ENCODE measurements around the gene CLBA1.
A peak's percentile ranks its signal among the peaks of the same experiment; 100 is the strongest.

Gene CLBA1

DNA sequence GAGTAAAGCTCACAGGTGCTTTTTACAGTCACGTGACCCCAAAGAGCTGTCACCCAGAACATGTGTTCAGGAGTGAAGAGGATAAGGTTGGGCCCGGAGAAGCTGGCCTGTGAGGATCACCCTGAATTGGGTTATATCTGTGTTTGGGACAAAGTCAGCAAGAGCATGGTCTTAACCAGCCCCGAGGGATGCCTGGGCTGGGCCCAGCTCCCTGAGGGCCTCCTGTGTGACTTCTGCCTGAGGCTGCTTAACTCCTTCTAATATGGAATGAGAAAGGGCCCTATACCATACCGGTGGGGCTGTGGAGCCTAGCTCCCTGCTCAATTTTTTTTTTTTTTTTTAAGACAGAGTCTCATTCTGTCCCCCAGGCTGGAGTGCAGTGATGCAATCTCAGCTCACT lies 32.8 kb downstream of the CLBA1 start:
- Histone ChIP-seq H3K9me3 (ENCODE audit: insufficient read depth, low read length) (no peaks in the 10 kb centered on the region), H3K4me3 (ENCODE audit: insufficient read length, low read depth) (no peak overlapping the region), H3K4me1 (ENCODE audit: insufficient read depth, insufficient read length) (peaks cover 6% of the 10 kb centered on the region), H3K36me3 (ENCODE audit: insufficient read depth, insufficient read length, low read length) (peaks cover 32% of the 10 kb centered on the region), H3K9ac (ENCODE audit: insufficient read length, low read depth) (no peak overlapping the region), H3K27me3 (ENCODE audit: insufficient read depth, insufficient read length) (no peaks in the 10 kb centered on the region)
- DNase-seq (ENCODE audit: low read depth, low spot score) = no peak
- TF ChIP-seq ZNF274 (IDR thresholded peaks at IDR 0.05; ENCODE audit: low read depth, low read length) (no peak), SUZ12 (IDR thresholded peaks at IDR 0.05; ENCODE audit: extremely low read depth, insufficient read depth, insufficient read length) (no peak), YY1 (IDR thresholded peaks at IDR 0.05; ENCODE audit: insufficient read depth, insufficient read length) (no peak)

DNA sequence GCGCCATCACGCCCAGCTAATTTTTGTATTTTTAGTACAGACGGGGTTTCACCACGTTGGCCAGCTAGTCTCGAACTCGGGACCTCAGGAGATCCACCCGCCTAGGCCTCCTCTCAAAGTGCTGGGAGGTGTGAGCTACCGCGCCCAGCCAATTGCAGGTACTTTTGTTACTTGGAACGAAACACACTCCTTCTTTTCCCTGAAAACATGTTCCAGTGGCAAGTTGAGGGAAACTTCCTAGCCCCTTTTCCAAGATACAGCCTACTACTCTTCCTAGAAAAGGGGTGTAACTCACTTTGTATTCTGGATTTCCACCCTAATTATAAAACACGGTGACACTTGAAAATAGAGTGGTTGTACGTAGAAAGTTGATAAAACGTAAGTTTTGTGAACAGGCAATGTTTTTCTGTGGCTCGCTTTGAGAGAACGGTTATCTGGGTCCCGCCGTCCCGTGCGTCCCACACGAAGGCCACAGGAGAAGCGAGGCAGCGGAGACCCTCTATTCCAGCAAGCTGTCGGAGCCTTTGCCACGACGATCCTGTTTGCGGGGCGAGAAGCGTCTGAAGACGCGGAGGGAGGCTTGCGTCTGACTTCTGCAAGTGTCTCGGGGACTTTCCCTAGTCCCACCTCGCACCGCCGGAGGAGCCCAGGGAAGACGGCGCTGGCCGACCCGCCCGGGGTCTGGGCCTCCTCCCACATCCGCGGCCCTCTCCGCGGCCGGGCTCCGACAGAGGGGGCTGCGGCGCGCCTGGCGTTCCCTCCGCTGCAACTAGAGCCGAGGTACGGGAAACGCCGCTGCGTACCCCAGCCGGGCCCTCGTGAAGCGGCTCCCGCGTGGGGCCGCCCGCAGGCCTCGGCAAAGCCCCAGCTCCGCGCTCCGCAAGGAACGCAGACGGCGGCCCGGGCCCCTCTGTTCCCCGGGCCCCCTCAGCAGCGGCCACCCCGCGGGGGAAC lies 34.5 kb downstream of the CLBA1 start:
- H3K9me3 ChIP-seq (ENCODE audit: insufficient read depth, low read length) = no peaks in the 10 kb centered on the region
- no peaks in the 10 kb centered on the region for H3K27me3 ChIP-seq (ENCODE audit: insufficient read depth, insufficient read length)
- no peak for TF ChIP-seq ZNF274 (IDR thresholded peaks at IDR 0.05; ENCODE audit: low read depth, low read length)
- TF ChIP-seq YY1 (IDR thresholded peaks at IDR 0.05; ENCODE audit: insufficient read depth, insufficient read length) = no peak
- no peak for TF ChIP-seq SUZ12 (IDR thresholded peaks at IDR 0.05; ENCODE audit: extremely low read depth, insufficient read depth, insufficient read length)
- peaks cover 30% of the 10 kb centered on the region for H3K36me3 ChIP-seq (ENCODE audit: insufficient read depth, insufficient read length, low read length)
- H3K4me3 ChIP-seq (ENCODE audit: insufficient read length, low read depth) = peak overlapping the region; percentile 80
- no peak for DNase-seq (ENCODE audit: low read depth, low spot score)
- peak overlapping the region; percentile 94 for H3K9ac ChIP-seq (ENCODE audit: insufficient read length, low read depth)
- peaks cover 6% of the 10 kb centered on the region for H3K4me1 ChIP-seq (ENCODE audit: insufficient read depth, insufficient read length)

- Histone ChIP-seq H3K4me1 (ENCODE audit: insufficient read depth, insufficient read length) (peaks cover 3% of the 10 kb centered on the region), H3K9ac (ENCODE audit: insufficient read length, low read depth) (peak within 1 kb of the TSS; percentile 94)
- no peak for TF ChIP-seq ZNF274 (IDR thresholded peaks at IDR 0.05; ENCODE audit: low read depth, low read length)
- no peak for TF ChIP-seq SUZ12 (IDR thresholded peaks at IDR 0.05; ENCODE audit: extremely low read depth, insufficient read depth, insufficient read length)
- TF ChIP-seq YY1 (IDR thresholded peaks at IDR 0.05; ENCODE audit: insufficient read depth, insufficient read length) = no peak
Observed at GRCh38 chr14:105020815-105021655, 35.4 kb downstream of the CLBA1 start, which contains the start of gene CDCA4. CDCA4 (minus strand) TSS chr14:105021083; CDS start chr14:105011929, 9,154 bp downstream.

GRCh38 chr14:105021656-105022275 lies 36.2 kb downstream of the CLBA1 start:
- H3K27me3 ChIP-seq (ENCODE audit: insufficient read depth, insufficient read length) = no peaks in the 10 kb centered on the region
- H3K9me3 ChIP-seq (ENCODE audit: insufficient read depth, low read length) = no peaks in the 10 kb centered on the region
- peak; percentile 36 for DNase-seq (ENCODE audit: low read depth, low spot score)
- H3K36me3 ChIP-seq (ENCODE audit: insufficient read depth, insufficient read length, low read length) = peaks cover 21% of the 10 kb centered on the region
- peak overlapping the region; percentile 94 for H3K9ac ChIP-seq (ENCODE audit: insufficient read length, low read depth)
- TF ChIP-seq ZNF274 (IDR thresholded peaks at IDR 0.05; ENCODE audit: low read depth, low read length) (no peak), SUZ12 (IDR thresholded peaks at IDR 0.05; ENCODE audit: extremely low read depth, insufficient read depth, insufficient read length) (no peak), YY1 (IDR thresholded peaks at IDR 0.05; ENCODE audit: insufficient read depth, insufficient read length) (no peak)
- H3K4me1 ChIP-seq (ENCODE audit: insufficient read depth, insufficient read length) = peaks cover 2% of the 10 kb centered on the region
- peak overlapping the region; percentile 65 for H3K4me3 ChIP-seq (ENCODE audit: insufficient read length, low read depth)

More at GRCh38 chr14:105020815-105021655, 35.4 kb downstream of the CLBA1 start, which contains the start of gene CDCA4:
- Histone ChIP-seq H3K4me3 (ENCODE audit: insufficient read length, low read depth) (peak within 1 kb of the TSS; percentile 80), H3K9me3 (ENCODE audit: insufficient read depth, low read length) (no peaks in the 10 kb centered on the region), H3K36me3 (ENCODE audit: insufficient read depth, insufficient read length, low read length) (peaks cover 28% of the 10 kb centered on the region), H3K27me3 (ENCODE audit: insufficient read depth, insufficient read length) (no peaks in the 10 kb centered on the region)
- peak; percentile 85 for DNase-seq (ENCODE audit: low read depth, low spot score)

GRCh38 chr14:105022276-105022670 lies 36.7 kb downstream of the CLBA1 start:
- TF ChIP-seq ZNF274 (IDR thresholded peaks at IDR 0.05; ENCODE audit: low read depth, low read length) (no peak), YY1 (IDR thresholded peaks at IDR 0.05; ENCODE audit: insufficient read depth, insufficient read length) (no peak), SUZ12 (IDR thresholded peaks at IDR 0.05; ENCODE audit: extremely low read depth, insufficient read depth, insufficient read length) (no peak)
- Histone ChIP-seq H3K4me1 (ENCODE audit: insufficient read depth, insufficient read length) (peaks cover 2% of the 10 kb centered on the region), H3K9ac (ENCODE audit: insufficient read length, low read depth) (peak overlapping the region; percentile 8), H3K27me3 (ENCODE audit: insufficient read depth, insufficient read length) (no peaks in the 10 kb centered on the region), H3K9me3 (ENCODE audit: insufficient read depth, low read length) (no peaks in the 10 kb centered on the region), H3K36me3 (ENCODE audit: insufficient read depth, insufficient read length, low read length) (peaks cover 21% of the 10 kb centered on the region), H3K4me3 (ENCODE audit: insufficient read length, low read depth) (peak overlapping the region; percentile 65)
- no peak for DNase-seq (ENCODE audit: low read depth, low spot score)

GRCh38 chr14:105023144-105023543 lies 37.6 kb downstream of the CLBA1 start:
- no peaks in the 10 kb centered on the region for H3K27me3 ChIP-seq (ENCODE audit: insufficient read depth, insufficient read length)
- no peaks in the 10 kb centered on the region for H3K9me3 ChIP-seq (ENCODE audit: insufficient read depth, low read length)
- H3K9ac ChIP-seq (ENCODE audit: insufficient read length, low read depth) = no peak overlapping the region
- peaks cover 2% of the 10 kb centered on the region for H3K4me1 ChIP-seq (ENCODE audit: insufficient read depth, insufficient read length)
- no peak overlapping the region for H3K4me3 ChIP-seq (ENCODE audit: insufficient read length, low read depth)
- no peak for TF ChIP-seq SUZ12 (IDR thresholded peaks at IDR 0.05; ENCODE audit: extremely low read depth, insufficient read depth, insufficient read length)
- TF ChIP-seq YY1 (IDR thresholded peaks at IDR 0.05; ENCODE audit: insufficient read depth, insufficient read length) = no peak
- no peak for TF ChIP-seq ZNF274 (IDR thresholded peaks at IDR 0.05; ENCODE audit: low read depth, low read length)
- DNase-seq (ENCODE audit: low read depth, low spot score) = no peak
- H3K36me3 ChIP-seq (ENCODE audit: insufficient read depth, insufficient read length, low read length) = peaks cover 20% of the 10 kb centered on the region

All from NT2/D1 (cell line).